Body of pancreas (tissue), 4 donors: ENCODE results near the gene PTPRM.

Experiments
- POLR2A ChIP-seq, 3 donors: fragments of 450-650 bp; IDR thresholded peaks; one replicate each; pipeline ENCODE4 v1.6.1; 2016; ENCODE audit warnings: antibody characterized with exemption in 3 of 3, mild to moderate bottlenecking in 2 of 3
- TF ChIP-seq, protein P1 (sequence below), 7 experiments: fragments of 450-650 bp in 4 of 7; fragments of 200-600 bp in 3 of 7; sonication (generic) in 3 of 7; IDR thresholded peaks; one replicate each; pipeline ENCODE4 v1.5.1; 2016 to 2019; ENCODE audit warnings: antibody characterized with exemption in 7 of 7

DNA sequence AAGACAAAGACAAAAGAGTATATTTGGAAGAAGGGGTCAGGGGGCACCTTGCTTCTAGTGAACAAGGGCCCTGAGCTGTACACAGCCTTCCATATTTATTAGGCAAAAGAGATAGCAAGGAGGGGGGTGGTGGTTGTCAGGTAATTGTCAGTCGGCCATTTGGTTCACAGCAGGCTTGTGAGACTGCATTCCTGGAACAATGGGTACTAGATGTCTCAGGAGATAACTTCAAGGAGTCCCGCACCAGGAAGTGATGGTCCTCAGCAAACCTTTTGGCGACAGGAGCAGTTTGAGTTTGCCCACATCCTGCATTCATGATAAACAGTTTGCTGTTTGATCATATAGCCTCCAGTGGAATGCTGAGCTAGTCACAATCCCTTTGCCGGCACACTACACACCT, 665.7 kb downstream of the PTPRM start:
- TF ChIP-seq POLR2A (IDR thresholded peaks at IDR 0.05) = no peak
- TF ChIP-seq, protein P1, sequence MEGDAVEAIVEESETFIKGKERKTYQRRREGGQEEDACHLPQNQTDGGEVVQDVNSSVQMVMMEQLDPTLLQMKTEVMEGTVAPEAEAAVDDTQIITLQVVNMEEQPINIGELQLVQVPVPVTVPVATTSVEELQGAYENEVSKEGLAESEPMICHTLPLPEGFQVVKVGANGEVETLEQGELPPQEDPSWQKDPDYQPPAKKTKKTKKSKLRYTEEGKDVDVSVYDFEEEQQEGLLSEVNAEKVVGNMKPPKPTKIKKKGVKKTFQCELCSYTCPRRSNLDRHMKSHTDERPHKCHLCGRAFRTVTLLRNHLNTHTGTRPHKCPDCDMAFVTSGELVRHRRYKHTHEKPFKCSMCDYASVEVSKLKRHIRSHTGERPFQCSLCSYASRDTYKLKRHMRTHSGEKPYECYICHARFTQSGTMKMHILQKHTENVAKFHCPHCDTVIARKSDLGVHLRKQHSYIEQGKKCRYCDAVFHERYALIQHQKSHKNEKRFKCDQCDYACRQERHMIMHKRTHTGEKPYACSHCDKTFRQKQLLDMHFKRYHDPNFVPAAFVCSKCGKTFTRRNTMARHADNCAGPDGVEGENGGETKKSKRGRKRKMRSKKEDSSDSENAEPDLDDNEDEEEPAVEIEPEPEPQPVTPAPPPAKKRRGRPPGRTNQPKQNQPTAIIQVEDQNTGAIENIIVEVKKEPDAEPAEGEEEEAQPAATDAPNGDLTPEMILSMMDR (IDR thresholded peaks at IDR 0.05) = no peak
